ENCODE measurements around the gene KDM4B.

KDM4B gene

GRCh38 chr19:5013761-5014160 is 44.8 kb downstream of the KDM4B start:
- DNase-seq (ENCODE audit: low spot score): no peak

GRCh38 chr19:5014941-5015340 is 46.0 kb downstream of the KDM4B start:
- DNase-seq (ENCODE audit: low spot score): no peak

GRCh38 chr19:5016268-5016667 is 47.4 kb downstream of the KDM4B start:
- no peak for DNase-seq (ENCODE audit: low spot score)

GRCh38 chr19:5016781-5017180 is 47.9 kb downstream of the KDM4B start:
- no peak for DNase-seq (ENCODE audit: low spot score)

- peak; percentile 42 for DNase-seq (ENCODE audit: low spot score)
These were observed 48.3 kb downstream of the KDM4B start for GRCh38 chr19:5017235-5017634.

- DNase-seq (ENCODE audit: low spot score): no peak
These were observed 49.5 kb downstream of the KDM4B start for GRCh38 chr19:5018224-5019015.

GRCh38 chr19:5020368-5020767 is 51.5 kb downstream of the KDM4B start:
- DNase-seq (ENCODE audit: low spot score): no peak

GRCh38 chr19:5021046-5021445 is 52.1 kb downstream of the KDM4B start:
- no peak for DNase-seq (ENCODE audit: low spot score)

GRCh38 chr19:5022066-5022860 is 53.4 kb downstream of the KDM4B start:
- no peak for DNase-seq (ENCODE audit: low spot score)

- DNase-seq (ENCODE audit: low spot score): no peak
These were observed 54.2 kb downstream of the KDM4B start for GRCh38 chr19:5023128-5023571.

- no peak for DNase-seq (ENCODE audit: low spot score)
These were observed 55.4 kb downstream of the KDM4B start for GRCh38 chr19:5024282-5024681.

- no peak for DNase-seq (ENCODE audit: low spot score)
These were observed 56.1 kb downstream of the KDM4B start for GRCh38 chr19:5025027-5025426.

GRCh38 chr19:5026706-5027273 is 57.9 kb downstream of the KDM4B start:
- no peak for DNase-seq (ENCODE audit: low spot score)

- no peak for DNase-seq (ENCODE audit: low spot score)
These were observed 59.4 kb downstream of the KDM4B start for GRCh38 chr19:5028229-5028886.

GRCh38 chr19:5029596-5029995 is 60.7 kb downstream of the KDM4B start:
- peak; percentile 41 for DNase-seq (ENCODE audit: low spot score)

- no peak for DNase-seq (ENCODE audit: low spot score)
These were observed 61.4 kb downstream of the KDM4B start for GRCh38 chr19:5030136-5030820.

- no peak for DNase-seq (ENCODE audit: low spot score)
These were observed 61.9 kb downstream of the KDM4B start for GRCh38 chr19:5030822-5031221.

GRCh38 chr19:5031231-5032100 is 62.6 kb downstream of the KDM4B start:
- DNase-seq (ENCODE audit: low spot score): peak; percentile 85

- DNase-seq (ENCODE audit: low spot score): peak; percentile 46
These were observed 63.4 kb downstream of the KDM4B start for GRCh38 chr19:5032101-5032967.

Data from kidney capillary endothelial cell (primary cell).